Coronary artery (tissue), 2 donors: ENCODE results near the gene DCUN1D1.
"Not testable (repeated sequence)": the region's sequence is repeated elsewhere in the genome, so short reads cannot be mapped to it uniquely, and the experiment has no call there.

Experiments
- DNase-seq: peaks from one replicate; pipeline ENCODE4 v3.0.0-alpha.2; 2017; ENCODE audit warnings: low spot score
- H3K27ac ChIP-seq, 2 donors: fragments of 200-600 bp; sonication (generic); one replicate each; pipeline ENCODE4 v1.5.1; 2016 to 2019
- H3K4me3 ChIP-seq: fragments of 200-600 bp; sonication (generic); 2 replicates; pipeline ENCODE4 v1.5.1; 2016; ENCODE audit warnings: mild to moderate bottlenecking, moderate library complexity
- TF ChIP-seq, protein P1 (sequence below): fragments of 200-600 bp; sonication (generic); IDR thresholded peaks from one replicate; pipeline ENCODE4 v1.5.1; 2019; ENCODE audit warnings: antibody characterized with exemption

The DCUN1D1 gene

DNA sequence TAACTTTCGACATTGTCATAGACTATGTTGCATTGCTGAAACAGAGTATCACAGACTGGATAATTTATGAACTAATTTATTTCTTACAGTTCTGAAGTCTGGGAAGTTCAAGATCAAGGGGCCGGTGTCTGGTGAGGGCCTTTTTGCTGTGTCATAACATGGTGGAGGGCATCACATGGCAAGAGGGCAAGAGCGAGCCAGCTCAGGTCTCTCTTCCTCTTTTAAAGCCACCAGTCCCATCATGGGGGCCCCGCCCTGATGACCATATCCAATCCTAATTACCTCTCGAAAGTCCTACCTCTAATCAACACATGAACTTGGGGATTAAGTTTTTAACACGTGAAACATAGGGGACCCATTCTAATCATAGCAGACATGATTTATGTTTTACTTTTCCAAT is 33.5 kb upstream of the DCUN1D1 start:
- TF ChIP-seq, protein P1, sequence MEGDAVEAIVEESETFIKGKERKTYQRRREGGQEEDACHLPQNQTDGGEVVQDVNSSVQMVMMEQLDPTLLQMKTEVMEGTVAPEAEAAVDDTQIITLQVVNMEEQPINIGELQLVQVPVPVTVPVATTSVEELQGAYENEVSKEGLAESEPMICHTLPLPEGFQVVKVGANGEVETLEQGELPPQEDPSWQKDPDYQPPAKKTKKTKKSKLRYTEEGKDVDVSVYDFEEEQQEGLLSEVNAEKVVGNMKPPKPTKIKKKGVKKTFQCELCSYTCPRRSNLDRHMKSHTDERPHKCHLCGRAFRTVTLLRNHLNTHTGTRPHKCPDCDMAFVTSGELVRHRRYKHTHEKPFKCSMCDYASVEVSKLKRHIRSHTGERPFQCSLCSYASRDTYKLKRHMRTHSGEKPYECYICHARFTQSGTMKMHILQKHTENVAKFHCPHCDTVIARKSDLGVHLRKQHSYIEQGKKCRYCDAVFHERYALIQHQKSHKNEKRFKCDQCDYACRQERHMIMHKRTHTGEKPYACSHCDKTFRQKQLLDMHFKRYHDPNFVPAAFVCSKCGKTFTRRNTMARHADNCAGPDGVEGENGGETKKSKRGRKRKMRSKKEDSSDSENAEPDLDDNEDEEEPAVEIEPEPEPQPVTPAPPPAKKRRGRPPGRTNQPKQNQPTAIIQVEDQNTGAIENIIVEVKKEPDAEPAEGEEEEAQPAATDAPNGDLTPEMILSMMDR: no peak

DNA sequence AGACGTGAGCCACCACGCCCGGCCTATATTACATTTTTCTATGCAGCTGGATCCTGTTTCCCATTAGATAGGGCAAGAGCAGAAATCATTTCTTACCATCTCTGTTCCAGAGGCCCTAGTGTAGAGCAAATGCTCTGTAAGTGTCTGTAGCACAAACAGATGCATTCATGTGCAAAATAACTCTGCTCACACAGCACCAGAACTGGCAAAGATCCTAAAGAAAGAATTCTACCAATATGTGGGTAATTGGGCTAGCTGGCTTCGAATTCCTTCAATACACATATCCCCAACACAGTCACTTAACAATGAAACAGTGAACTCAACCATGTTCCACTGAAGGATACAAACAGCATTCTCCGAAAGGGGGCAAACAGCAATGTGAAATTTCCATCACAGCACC is 32.7 kb upstream of the DCUN1D1 start:
- TF ChIP-seq, protein P1: no peak
- no peak overlapping the region for H3K27ac ChIP-seq
- no peak for DNase-seq
- H3K4me3 ChIP-seq: no peak overlapping the region

More for the DNA sequence above, 33.5 kb upstream of the DCUN1D1 start:
- Histone ChIP-seq H3K27ac (no peak overlapping the region), H3K4me3 (no peak overlapping the region)
- DNase-seq: no peak

DNA sequence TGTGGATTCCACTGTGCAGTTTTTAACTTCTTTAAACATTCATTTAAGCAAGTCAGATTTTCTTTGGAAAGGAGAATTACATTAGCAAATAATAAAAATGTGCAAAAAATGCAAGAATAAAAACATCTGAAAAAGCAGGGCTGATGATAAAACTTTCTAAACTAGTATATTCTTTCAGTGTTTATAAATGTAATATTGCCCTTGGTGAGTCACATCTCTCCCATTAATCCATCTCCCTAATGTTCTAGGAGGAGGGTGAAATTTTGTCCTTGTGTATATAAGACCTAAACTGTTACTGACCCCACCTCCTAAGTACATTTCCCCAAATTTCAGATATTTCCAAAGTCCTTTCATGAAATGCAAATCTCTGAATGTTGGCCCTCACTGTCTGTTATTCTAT is 28.5 kb upstream of the DCUN1D1 start:
- TF ChIP-seq, protein P1: no peak
- no peak for DNase-seq
- no peak overlapping the region for H3K4me3 ChIP-seq
- no peak overlapping the region for H3K27ac ChIP-seq

DNA sequence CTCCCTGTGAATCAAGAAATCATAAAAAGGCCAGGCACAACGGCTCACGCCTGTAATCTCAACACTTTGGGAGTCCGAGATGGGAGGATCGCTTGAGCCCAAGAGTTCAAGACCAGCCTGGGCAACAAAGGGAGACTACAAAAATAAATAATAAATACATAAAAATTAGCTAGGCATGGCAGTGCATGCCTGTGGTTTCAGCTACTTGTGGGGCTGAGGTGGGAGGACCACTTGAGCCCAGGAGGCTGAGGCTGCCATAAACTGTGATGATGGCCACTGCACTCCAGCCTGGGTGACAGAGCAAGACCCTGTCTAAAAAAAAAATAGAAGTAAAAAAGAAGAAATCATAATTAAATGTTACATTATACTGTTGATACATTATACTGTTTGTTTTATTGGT is 28.0 kb upstream of the DCUN1D1 start:
- DNase-seq: no peak
- H3K27ac ChIP-seq: no peak overlapping the region
- TF ChIP-seq, protein P1: no peak
- no peak overlapping the region for H3K4me3 ChIP-seq

DNA sequence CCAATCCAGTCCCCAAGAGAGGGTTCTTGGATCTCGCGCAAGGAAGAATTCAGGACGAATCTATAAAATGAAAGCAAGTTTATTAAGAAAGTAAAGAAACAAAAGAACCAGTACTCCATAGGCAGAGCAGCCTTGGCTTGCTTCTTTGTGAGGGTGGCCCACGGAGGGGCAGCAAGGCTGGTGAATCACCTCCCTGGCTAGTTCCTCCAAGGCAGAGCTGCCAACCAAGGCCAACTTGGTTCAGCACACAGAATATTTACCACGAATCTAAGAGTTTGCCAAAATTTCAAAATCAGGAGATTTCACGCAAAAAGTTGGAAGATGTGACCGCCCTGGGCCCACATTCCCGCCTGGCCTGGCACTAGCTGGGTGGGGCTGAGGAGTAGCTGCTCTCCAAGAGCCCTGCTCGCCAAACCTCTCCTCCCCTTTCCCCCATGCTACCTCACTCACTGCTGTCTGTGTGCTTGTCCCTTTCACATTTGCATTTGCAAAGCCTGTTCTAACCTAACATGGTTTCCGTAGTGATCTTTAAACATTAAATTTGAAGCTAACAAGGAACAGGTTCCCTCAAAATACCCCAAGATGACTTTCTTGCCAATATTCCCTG is 26.2 kb upstream of the DCUN1D1 start:
- no peak for DNase-seq
- H3K4me3 ChIP-seq: no peak overlapping the region
- TF ChIP-seq, protein P1: no peak
- H3K27ac ChIP-seq: no peak overlapping the region

DNA sequence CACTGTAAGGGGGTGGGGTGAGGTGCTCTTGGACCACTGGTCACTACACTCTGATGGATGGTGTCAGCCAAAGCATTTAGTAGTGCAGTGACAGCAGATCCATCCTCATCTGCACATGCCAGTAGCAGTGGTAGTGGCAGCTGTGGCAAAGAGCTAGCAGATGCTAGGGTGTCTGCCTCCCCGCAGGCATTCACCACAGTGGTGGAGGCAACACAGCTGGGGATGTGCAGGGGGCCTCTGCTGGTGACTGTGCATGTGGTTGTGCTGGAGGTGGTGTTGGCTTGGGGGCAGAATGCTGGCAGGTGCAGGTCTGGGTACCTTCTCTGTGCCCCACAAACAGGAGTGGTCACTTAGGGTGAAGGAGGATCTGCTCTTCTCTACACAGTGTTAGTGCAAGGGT is 19.4 kb upstream of the DCUN1D1 start:
- TF ChIP-seq, protein P1: no peak
- DNase-seq: no peak
- H3K4me3 ChIP-seq: no peak overlapping the region
- no peak overlapping the region for H3K27ac ChIP-seq

DNA sequence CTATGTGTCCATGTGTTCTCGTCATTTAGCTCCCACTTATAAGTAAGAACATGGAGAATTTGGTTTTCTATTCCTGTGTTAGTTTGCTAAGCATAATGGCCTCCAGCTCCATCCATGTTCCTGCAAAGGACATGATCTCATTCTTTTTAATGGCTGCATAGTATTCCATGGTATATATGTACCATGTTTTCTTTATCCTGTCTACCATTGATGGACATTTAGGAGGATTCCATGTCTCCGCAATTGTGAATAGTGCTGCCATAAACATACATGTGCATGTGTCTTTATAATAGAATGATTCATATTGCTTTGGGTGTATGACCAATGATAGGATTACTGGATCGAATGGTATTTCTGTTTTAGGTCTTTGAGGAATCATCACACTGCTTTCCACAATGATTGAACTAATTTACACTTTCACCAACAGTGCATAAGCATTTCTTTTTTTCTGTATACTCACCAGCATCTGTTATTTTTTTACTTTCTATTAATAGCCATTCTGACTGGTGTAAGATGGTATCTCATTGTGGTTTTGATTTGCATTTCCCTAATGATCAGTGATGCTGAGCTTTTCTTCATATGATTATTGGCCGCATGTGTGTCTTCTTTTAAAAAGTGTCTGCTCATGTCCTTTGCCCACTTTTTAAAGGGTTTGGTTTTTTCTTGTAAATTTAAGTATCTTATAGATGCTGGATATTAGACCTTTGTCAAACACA is 13.3 kb upstream of the DCUN1D1 start:
- not testable (repeated sequence) for H3K27ac ChIP-seq, H3K4me3 ChIP-seq, DNase-seq
